H1 (cell line): Measurements from ENCODE around the gene NTNG2.

Experiments used
- CBX5 ChIP-seq: fragments of 300-800, 300-1000 bp; sonication (generic); IDR thresholded peaks from 2 replicates; pipeline ENCODE4 v1.7.1; 2016; ENCODE audit warnings: antibody characterized with exemption, low read length, low read depth
- CTCF ChIP-seq, 3 experiments: IDR thresholded peaks; 1 replicate in 2 of 3; 2 replicates in 1 of 3; pipeline versions ENCODE4 v1.5.1 to v1.6.1; 2011; ENCODE audit warnings: low read length in 3 of 3, mild to moderate bottlenecking in 3 of 3, inconsistent platforms in 2 of 3, low read depth in 1 of 3, moderate library complexity in 1 of 3; ENCODE audit not compliant: insufficient read depth in 1 of 3; ENCODE audit errors: control extremely low read depth in 1 of 3
- EZH2 ChIP-seq: fragments of 200-600 bp; sonication (generic); IDR thresholded peaks from 2 replicates; pipeline ENCODE4 v1.7.1; 2012; ENCODE audit warnings: low read depth, mild to moderate bottlenecking, moderate library complexity, low read length, inconsistent platforms; ENCODE audit not compliant: severe bottlenecking
- FOSL1 ChIP-seq: IDR thresholded peaks from 2 replicates; pipeline ENCODE4 v1.6.1; 2011; ENCODE audit warnings: mild to moderate bottlenecking, low read depth, low read length, moderate library complexity; ENCODE audit not compliant: insufficient read depth
- GTF2F1 ChIP-seq: IDR thresholded peaks from 2 replicates; pipeline ENCODE4 v1.6.1; 2012; ENCODE audit warnings: low read depth, low read length, improper control_type of control experiment, borderline replicate concordance
- HDAC2 ChIP-seq, 2 experiments: fragments of 300-600 bp in 1 of 2; sonication (generic) in 1 of 2; IDR thresholded peaks; 2 replicates each; pipeline ENCODE4 v1.6.1; 2011 to 2012; ENCODE audit warnings: low read depth in 2 of 2, low read length in 2 of 2, mild to moderate bottlenecking in 2 of 2, moderate library complexity in 2 of 2, borderline replicate concordance in 1 of 2, inconsistent platforms in 1 of 2
- POLR2A ChIP-seq, 2 experiments: IDR thresholded peaks; 1 replicate in 1 of 2; 2 replicates in 1 of 2; pipeline ENCODE4 v1.6.1; 2011; ENCODE audit warnings: low read depth in 2 of 2, low read length in 2 of 2, mild to moderate bottlenecking in 2 of 2; ENCODE audit errors: control extremely low read depth in 1 of 2
- POLR2AphosphoS5 ChIP-seq: IDR thresholded peaks from 2 replicates; pipeline ENCODE4 v1.6.1; 2011; ENCODE audit warnings: low read depth, low read length
- RFX5 ChIP-seq: IDR thresholded peaks from 2 replicates; pipeline ENCODE4 v1.6.1; 2011; ENCODE audit warnings: low read depth, low read length, improper control_type of control experiment, borderline replicate concordance
- RXRA ChIP-seq: IDR thresholded peaks from 2 replicates; pipeline ENCODE4 v1.6.1; 2011; ENCODE audit warnings: low read depth, mild to moderate bottlenecking, low read length, moderate library complexity; ENCODE audit not compliant: insufficient read depth
- SUZ12 ChIP-seq: fragments of 200-600 bp; sonication (generic); IDR thresholded peaks from 2 replicates; pipeline ENCODE4 v1.6.1; 2012; ENCODE audit warnings: mild to moderate bottlenecking, inconsistent platforms, low read length, moderate library complexity, mixed read lengths
- TAF1 ChIP-seq: IDR thresholded peaks from 2 replicates; pipeline ENCODE4 v1.6.1; 2011; ENCODE audit warnings: mild to moderate bottlenecking, low read depth, low read length
- TAF7 ChIP-seq: optimal IDR thresholded peaks from 2 replicates; pipeline ENCODE3; 2011; ENCODE audit warnings: low read depth, mild to moderate bottlenecking, inconsistent platforms, low read length, moderate library complexity, borderline replicate concordance

GRCh38 chr9:132169672-132170392 lies 8.0 kb downstream of the NTNG2 start:
- TF ChIP-seq POLR2A (IDR thresholded peaks at IDR 0.05; ENCODE audit: control extremely low read depth in 1 of 2, low read depth in 2 of 2, low read length in 2 of 2) (no peak), POLR2AphosphoS5 (no peak), GTF2F1 (no peak), CTCF (IDR thresholded peaks at IDR 0.05; ENCODE audit: control extremely low read depth in 1 of 3, insufficient read depth in 1 of 3, low read depth in 1 of 3, low read length in 3 of 3) (peak; percentile 95 to 96 (median 95)), EZH2 (no peak), RXRA (no peak), TAF7 (no peak), CBX5 (no peak), FOSL1 (no peak), RFX5 (no peak), SUZ12 (no peak), HDAC2 (IDR thresholded peaks at IDR 0.05; ENCODE audit: borderline replicate concordance in 1 of 2, low read depth in 2 of 2, low read length in 2 of 2) (no peak), TAF1 (no peak)
